Lower leg skin (tissue), 4 donors: ENCODE measurements around the gene C19orf12. TPM values are rescaled to one million over a fixed set of nuclear protein-coding genes. Genes with fewer than 3 reads are reported as not detected.

ENCODE experiments used
- DNase-seq, 2 donors: peaks; one replicate each; pipeline ENCODE4 v3.0.0-alpha.2; 2019; ENCODE audit warnings: low spot score in 2 of 2
- H3K4me3 ChIP-seq: fragments of 200-600 bp; sonication (generic); 2 replicates; pipeline ENCODE4 v1.5.1; 2017; ENCODE audit warnings: mild to moderate bottlenecking, low read depth; ENCODE audit not compliant: poor library complexity, severe bottlenecking
- POLR2A ChIP-seq, 2 donors: fragments of 450-650 bp; IDR thresholded peaks; one replicate each; pipeline ENCODE4 v1.6.1; 2016 to 2017; ENCODE audit warnings: antibody characterized with exemption in 2 of 2, mild to moderate bottlenecking in 1 of 2, moderate library complexity in 1 of 2
- WGBS, 2 donors: methylation state at CpG; one replicate each; pipeline ENCODE4 v1.1.5; 2018; 5-methylcytosine and 5-hydroxymethylcytosine counted together
- intact Hi-C: fragments of 100-400 bp; cut with DNase I; formaldehyde crosslinking; loops from one replicate; pipeline ENCODE4 v1.15.0; 2023; ENCODE audit warnings: low total_unique reads
- total RNA-seq, 4 donors: library from RNA; depleted of rRNA; stranded (reverse); fragments of >200 nt; gene quantifications; one replicate each; pipeline ENCODE4 v1.1.0, GENCODE V29; 2016
- TF ChIP-seq, protein P1 (sequence below), 3 donors: fragments of 450-650 bp; IDR thresholded peaks; one replicate each; pipeline ENCODE4 v1.5.1; 2016; ENCODE audit warnings: antibody characterized with exemption in 3 of 3, mild to moderate bottlenecking in 3 of 3, moderate library complexity in 2 of 3

C19orf12 gene
- total RNA-seq, 4 donors from 2014 or later = 20.6 to 32.3 (median 26.0) TPM

DNA sequence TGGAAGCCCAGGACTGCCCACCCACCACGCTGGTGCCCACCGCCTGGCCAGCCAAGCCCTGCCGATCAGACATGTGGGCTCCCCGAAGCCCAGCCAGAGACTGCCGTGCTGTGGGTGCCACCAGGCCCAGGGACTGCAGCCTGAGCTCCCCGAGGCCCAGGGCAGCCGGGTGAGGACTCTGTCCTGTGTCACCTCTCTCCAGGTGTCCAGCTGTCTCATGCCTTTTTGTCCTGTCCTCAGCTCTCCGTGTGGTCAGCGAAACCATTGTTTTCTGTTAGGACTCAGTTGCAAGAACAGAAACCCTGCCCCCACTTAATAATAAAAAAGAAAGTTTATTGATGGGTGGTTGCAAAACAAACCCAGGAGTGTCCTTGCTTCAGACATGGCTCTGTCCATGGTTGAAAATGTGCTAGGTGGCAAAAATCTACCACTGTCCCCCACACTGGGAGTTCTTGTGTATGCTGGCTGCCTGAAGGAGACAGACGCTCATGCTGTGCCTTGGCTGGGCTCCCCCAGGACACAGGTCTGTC, 39.9 kb downstream of the C19orf12 start:
- no peak for TF ChIP-seq POLR2A (IDR thresholded peaks at IDR 0.05)
- TF ChIP-seq, protein P1, sequence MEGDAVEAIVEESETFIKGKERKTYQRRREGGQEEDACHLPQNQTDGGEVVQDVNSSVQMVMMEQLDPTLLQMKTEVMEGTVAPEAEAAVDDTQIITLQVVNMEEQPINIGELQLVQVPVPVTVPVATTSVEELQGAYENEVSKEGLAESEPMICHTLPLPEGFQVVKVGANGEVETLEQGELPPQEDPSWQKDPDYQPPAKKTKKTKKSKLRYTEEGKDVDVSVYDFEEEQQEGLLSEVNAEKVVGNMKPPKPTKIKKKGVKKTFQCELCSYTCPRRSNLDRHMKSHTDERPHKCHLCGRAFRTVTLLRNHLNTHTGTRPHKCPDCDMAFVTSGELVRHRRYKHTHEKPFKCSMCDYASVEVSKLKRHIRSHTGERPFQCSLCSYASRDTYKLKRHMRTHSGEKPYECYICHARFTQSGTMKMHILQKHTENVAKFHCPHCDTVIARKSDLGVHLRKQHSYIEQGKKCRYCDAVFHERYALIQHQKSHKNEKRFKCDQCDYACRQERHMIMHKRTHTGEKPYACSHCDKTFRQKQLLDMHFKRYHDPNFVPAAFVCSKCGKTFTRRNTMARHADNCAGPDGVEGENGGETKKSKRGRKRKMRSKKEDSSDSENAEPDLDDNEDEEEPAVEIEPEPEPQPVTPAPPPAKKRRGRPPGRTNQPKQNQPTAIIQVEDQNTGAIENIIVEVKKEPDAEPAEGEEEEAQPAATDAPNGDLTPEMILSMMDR (IDR thresholded peaks at IDR 0.05) = no peak
- intact Hi-C loops = no loop called here
- WGBS, 2 donors = 85 to 91% methylated on average over 5 of the region's 10 CpGs
- no peak for DNase-seq
- H3K4me3 ChIP-seq = no peak overlapping the region

DNA sequence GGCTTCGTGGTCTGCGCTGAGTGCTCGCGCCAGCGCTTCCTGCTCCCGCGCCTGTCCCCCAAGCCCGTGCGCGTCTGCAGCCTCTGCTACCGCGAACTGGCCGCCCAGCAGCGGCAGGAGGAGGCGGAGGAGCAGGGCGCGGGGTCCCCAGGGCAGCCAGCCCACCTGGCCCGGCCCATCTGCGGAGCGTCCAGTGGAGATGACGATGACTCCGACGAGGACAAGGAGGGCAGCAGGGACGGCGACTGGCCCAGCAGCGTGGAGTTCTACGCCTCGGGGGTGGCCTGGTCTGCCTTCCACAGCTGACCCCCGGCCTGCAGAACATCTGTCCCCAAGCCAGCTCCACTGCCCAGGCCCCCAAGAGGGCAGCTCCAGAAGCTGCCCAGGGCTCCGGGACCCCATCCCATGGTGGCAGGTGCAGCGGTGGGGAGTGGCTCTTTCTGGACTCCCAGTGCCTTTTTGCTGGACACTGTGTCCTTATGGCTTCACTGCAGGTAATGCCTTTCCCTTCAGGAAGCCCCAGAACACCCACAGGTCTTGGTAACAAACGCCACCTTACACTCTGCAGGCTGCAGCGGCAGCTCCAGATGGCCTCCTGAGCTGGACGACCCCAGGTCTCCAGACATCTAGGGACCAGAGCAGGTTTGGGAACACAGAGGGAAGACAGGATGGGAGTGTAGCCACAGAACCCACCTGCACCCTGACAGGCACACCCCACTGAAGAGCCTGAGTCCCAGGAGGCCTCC, 40.5 kb downstream of the C19orf12 start:
- peak in 1 of 2 donors; percentile 74 for DNase-seq
- 96% methylated on average over 22 to 34 of the region's 34 CpGs for WGBS, 2 donors
- TF ChIP-seq POLR2A (IDR thresholded peaks at IDR 0.05) = no peak
- TF ChIP-seq, protein P1 (IDR thresholded peaks at IDR 0.05) = no peak
- no peak overlapping the region for H3K4me3 ChIP-seq
- intact Hi-C loops = no loop called here

DNA sequence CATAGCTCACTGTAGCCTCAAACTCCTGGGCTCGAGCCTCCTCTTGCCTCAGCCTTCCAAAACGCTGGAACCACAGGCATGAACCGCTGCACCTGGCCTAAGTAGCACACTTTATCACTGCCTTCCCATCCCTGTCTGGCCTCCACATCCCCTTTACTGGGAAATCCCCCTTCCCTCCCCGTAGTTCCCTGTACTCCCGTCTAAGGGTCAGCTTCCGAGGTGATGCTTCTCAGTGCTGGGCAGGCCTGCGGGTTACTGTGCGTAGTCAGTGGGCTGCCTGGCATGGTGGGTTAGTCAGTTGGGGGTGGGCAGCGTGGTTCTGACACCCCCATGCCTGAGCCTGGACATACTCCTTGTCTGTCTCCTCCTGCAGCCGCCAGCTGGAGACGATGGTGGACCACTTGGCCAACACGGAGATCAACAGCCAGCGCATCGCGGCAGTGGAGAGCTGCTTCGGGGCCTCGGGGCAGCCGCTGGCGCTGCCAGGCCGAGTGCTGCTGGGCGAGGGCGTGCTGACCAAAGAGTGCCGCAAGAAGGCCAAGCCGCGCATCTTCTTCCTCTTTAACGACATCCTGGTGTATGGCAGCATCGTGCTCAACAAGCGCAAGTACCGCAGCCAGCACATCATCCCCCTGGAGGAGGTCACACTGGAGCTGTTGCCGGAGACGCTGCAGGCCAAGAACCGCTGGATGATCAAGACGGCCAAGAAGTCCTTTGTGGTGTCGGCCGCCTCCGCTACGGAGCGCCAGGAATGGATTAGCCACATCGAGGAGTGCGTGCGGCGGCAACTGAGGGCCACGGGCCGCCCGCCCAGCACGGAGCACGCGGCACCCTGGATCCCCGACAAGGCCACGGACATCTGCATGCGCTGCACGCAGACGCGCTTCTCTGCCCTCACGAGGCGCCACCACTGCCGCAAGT, 41.4 kb downstream of the C19orf12 start:
- H3K4me3 ChIP-seq = no peak overlapping the region
- 94 to 95% methylated on average over 57 of the region's 57 CpGs for WGBS, 2 donors
- DNase-seq = peak in 1 of 2 donors; percentile 80
- TF ChIP-seq POLR2A (IDR thresholded peaks at IDR 0.05) = no peak
- TF ChIP-seq, protein P1 (IDR thresholded peaks at IDR 0.05) = no peak
- intact Hi-C loops = no loop called here

DNA sequence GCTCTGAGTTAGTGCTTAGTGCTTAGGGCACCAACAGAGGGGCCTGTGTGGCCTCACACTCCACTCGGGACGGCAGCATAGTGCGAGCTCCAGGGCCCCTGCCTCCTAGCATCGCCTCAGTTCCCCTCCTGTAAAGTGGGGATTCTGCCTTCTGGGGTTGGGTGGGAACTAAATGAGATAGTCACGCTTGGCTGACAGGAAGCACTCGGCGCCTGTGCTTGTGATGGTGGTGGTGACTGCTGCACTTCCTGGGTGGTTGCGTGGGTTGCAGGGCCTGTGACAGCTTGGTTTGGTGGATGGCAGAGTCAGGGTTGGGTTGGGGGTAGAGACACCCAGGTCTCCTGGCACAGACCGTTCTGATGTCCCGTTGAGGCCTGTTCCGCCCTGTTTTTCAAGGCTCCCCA, 42.1 kb downstream of the C19orf12 start:
- peak in 1 of 2 donors; percentile 84 for DNase-seq
- WGBS, 2 donors = 79 to 91% methylated on average over 11 of the region's 11 CpGs
- no peak for TF ChIP-seq POLR2A (IDR thresholded peaks at IDR 0.05)
- TF ChIP-seq, protein P1 (IDR thresholded peaks at IDR 0.05) = no peak
- no peak overlapping the region for H3K4me3 ChIP-seq
- intact Hi-C loops = no loop called here

DNA sequence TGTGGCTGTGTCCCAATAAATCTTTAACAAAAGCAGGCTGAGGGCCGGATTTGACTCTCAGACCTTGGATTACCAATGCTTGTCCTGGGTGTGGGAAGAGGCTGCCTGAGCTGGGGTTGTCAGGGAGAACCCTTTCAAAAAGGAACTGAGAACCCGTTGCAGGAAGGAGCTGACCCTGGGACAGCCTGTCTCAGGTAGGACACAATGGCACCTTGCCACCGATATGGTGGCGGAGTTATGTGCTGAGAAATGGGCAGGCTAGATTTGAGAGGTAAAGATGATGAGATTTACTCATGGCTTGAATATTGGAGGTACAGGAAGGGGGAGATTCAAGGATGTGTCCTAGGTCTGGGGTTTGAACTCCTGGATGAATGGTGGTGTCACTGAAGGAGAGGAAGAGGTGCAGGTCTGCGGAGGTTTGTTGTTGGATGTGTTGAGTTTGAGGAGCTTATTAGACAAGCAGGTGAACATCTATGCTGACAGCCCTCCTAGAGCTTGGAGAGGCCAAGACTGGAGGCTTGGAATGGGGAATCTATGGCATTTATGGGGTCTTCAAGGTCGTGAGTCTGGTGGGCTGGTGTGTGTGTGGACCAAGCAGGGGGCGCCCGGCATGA, 42.6 kb downstream of the C19orf12 start:
- no peak overlapping the region for H3K4me3 ChIP-seq
- TF ChIP-seq POLR2A (IDR thresholded peaks at IDR 0.05) = no peak
- TF ChIP-seq, protein P1 (IDR thresholded peaks at IDR 0.05) = no peak
- 88 to 94% methylated on average over 8 of the region's 8 CpGs for WGBS, 2 donors
- intact Hi-C loops = no loop called here
- peak in 1 of 2 donors; percentile 80 for DNase-seq
